GM19238 (cell line): ENCODE measurements around the gene ATP6V0C.
A peak's percentile ranks its signal among the peaks of the same experiment; 100 is the strongest.

ENCODE experiments used
- DNase-seq: peaks from one replicate; pipeline ENCODE4 v3.0.0; 2011; ENCODE audit warnings: low spot score; ENCODE audit not compliant: insufficient read length

ATP6V0C gene

GRCh38 chr16:2508722-2509400 is 4.9 kb upstream of the ATP6V0C start:
- DNase-seq: no peak

GRCh38 chr16:2511128-2511800 is 2.5 kb upstream of the ATP6V0C start:
- no peak for DNase-seq

DNA sequence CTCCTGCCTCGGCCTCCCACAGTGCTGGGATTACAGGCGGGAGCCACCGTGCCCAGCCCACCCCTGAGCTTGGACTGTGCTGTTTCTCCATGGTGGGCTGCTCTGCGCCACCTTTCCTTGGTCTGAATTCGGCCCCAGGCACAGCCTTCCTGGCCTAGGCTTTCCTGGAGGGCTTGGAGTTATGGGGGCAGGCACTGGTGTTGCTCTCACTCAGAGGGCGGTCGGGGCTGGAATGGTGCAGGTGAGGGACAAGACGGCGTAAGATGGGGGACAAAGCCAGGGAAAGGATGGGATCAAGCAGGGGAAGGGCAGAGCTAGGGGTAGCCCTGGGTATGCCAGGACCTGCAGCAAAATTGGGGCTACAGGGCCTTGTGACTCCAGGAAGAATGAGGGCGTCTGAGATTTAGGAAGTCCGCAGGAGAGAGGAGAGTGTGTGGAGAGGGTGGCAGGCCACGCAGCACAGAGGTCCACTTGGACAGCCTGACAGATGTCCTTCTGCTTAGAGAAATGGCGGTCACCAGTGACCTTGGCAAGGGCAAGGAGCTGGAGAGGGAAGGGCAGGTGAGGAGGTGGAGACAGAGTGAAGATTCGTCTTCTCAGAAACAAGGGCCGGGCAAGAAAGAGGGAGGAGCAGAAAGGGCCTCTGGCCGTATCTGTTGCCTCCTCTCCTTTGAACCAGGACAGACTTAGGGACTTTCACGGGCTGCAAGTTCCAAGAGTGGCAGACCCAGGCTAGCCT is 1.6 kb upstream of the ATP6V0C start:
- DNase-seq: no peak

DNA sequence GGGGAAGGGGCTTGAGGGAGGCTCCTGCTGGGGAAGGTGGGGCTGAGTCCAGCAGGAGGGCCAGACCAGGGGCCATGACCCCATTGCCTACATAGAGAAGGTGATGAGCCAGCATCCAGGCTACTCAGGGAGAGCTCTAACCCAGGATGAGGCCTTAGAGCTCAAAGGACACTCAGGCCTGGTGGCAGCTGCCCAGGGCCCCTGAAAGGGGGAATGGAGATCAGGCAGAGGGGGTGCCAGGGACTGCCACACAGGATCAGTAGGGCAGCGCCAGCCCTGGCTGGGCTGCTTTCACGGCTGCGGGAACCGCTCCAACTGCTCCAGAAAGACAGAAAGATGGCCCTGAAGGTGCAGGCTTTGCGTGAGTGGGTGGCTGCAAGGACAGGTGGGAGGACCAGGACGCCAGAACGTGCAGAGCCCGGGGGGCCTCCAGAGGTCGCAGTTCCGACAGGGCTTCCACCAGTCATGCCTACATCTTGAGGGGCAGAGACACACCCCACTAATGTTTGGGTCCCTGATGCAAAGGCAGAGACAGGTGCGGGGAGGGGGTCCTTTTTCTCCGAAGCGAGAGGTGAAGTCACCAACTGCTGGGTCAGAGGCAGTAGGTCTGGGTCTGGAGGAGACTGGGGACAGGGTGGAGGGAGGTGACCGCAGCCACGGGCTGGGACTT is 882 bp upstream of the ATP6V0C start:
- no peak for DNase-seq

DNA sequence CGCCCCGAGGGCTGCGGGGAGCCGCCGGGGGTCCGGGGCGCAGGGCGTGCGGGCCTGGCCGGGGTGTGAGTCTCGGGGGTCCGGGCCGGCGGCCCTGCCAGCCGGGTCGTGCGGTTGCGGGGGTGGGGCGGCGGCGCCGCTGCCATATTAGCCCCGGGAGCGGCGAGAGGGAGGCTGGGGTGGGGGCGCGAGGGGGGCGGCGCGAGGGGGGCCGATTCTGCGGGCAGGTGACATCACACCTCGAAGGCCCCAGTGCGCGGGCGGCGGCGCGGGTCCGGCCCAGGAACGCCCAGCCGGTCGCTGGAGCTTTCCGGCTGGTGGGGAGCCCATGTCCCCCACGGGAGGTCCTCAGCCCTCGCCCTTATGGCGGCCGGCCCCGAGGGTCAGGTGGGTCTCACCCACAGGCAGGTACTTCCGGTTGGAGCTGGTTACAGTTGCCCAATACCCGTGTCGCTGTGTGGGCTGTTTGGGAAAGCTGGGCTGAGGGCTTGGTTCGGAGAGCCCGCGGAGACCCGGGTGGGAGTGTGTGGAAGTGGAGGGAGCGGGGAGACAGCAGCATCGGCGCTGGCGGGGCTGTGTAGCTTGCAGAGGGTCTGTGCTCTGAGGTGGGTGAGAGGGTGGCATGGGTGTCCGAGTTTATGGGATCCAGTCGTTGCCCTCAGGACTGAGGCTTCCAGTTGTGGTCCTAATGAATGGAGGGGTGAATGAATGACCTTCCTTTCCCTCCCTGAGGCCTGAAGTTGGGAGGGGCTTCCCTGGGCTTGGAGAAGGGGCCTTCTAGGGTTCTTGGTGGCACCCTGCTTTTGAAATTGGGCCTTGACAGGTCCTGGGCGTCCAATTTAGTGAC is 804 bp downstream of the ATP6V0C start:
- DNase-seq: no peak

- no peak for DNase-seq
These were observed 1.6 kb downstream of the ATP6V0C start for GRCh38 chr16:2515180-2515851.

GRCh38 chr16:2516391-2517240 is 2.9 kb downstream of the ATP6V0C start:
- DNase-seq: no peak

DNA sequence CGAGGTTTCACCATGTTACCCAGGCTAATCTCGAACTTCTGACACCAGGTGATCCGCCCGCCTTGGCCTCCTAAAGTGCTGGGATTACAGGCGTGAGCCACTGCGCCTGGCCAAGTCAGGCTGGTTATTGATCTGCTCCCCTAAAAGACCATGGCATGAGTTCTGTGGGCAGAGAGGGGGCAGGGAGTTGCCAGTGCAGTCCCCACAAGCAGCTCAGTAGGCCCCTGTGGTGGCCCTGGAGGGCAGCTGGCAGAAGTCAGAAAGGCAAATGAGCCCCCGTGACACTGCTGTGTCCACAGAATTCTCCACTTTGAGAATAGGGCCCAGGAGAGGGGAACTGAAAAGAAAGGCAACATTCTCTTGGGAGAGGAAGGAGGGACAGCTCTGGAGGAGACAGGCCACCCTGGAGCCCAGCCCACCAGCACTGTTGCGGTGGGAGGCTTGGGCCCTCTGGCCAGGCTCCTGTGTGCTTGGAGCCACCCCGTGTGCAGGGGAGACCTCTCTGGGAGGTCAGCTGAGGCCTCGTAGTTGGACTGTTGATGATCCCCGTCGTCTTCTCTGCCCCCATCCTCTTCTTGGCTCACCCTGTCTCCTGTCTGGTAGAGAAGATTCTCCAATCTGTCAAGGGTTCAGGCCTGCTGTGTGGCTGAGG is 4.3 kb downstream of the ATP6V0C start:
- DNase-seq: no peak

- DNase-seq: no peak
These were observed 5.3 kb downstream of the ATP6V0C start for GRCh38 chr16:2518823-2519710.

DNA sequence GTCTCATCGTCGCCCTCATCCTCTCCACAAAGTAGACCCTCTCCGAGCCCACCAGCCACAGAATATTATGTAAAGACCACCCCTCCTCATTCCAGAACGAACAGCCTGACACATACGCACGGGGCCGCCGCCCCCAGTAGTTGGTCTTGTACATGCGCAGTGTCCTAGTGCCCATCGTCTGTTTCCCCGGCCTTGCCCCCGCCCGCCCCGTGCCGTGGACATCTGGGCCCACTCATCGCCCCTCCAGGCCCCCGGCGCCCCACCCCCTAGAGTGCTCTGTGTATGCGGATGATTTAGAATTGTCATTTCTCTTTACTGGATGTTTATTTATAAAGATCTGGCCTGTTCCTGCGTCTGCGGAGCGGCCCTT is 5.9 kb downstream of the ATP6V0C start:
- no peak for DNase-seq

DNA sequence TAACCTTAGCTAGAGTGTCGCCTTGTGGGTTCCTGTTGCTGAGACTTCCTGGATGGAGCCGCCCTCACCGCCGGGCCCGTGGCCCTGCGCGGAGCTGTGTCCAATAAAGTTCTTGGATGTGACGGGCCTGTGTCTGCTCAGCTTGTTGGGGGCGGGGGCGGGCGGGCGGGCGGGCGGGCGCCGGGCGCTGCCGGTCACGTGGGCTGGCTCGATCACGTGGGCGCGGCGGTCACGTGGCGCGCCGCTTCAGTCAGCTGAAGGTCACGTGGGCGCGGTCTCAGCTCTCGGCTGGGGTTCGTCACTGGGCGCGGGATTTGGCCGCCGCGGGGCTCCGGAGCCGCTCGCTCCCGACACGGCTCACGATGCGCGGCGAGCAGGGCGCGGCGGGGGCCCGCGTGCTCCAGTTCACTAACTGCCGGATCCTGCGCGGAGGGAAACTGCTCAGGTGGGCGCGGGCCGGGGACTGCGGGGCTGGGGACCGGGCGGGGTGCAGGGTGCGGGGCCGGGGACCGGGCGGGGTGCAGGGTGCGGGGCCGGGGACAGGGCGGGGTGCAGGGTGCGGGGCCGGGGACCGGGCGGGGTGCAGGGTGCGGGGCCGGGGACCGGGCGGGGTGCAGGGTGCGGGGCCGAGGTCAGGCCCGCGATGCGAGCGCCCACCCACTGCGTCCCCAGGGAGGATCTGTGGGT is 6.5 kb downstream of the ATP6V0C start, which contains the start of gene AMDHD2:
AMDHD2 (plus strand) TSS at position 275 of the 687 bp plus-strand sequence; CDS start at position 363, 88 bp downstream.
- peak; percentile 99 for DNase-seq

DNA sequence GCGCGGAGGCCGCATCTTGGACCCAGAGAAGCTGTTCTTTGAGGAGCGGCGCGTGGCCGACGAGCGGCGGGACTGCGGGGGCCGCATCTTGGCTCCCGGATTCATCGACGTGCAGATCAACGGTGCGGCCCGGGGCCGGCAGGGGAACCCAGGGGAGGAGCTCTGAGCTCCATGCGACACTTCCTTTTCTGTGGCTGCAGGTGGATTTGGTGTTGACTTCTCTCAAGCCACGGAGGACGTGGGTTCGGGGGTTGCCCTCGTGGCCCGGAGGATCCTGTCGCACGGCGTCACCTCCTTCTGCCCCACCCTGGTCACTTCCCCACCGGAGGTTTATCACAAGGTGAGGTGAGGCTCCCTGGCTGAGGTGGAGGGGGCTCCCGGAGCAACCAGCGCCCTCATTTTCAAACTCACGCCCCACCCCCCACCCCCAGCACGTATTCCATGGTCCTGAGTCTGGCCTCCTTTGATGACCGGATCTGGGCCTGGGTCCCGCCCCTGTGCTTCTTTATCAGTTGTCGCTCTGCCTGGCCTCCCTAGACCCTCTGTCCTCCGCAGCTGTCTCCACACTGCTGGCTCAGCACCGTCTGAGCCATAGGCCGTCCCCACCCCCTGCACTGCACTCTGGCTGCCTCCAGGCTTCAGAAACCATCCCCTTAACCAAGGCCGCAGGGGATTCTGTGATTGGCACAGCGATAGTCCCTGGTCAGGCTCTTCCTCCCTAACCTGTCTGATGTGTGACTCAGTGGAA is 7.2 kb downstream of the ATP6V0C start:
- peak; percentile 72 for DNase-seq

- DNase-seq: no peak
These were observed 10.1 kb downstream of the ATP6V0C start for GRCh38 chr16:2523801-2524231.

- DNase-seq: no peak
These were observed 10.7 kb downstream of the ATP6V0C start for GRCh38 chr16:2524339-2524938.

GRCh38 chr16:2526135-2526534 is 12.4 kb downstream of the ATP6V0C start:
- no peak for DNase-seq
